ENCODE results near the gene SSBP4.
"Not testable (repeated sequence)": the region's sequence is repeated elsewhere in the genome, so short reads cannot be mapped to it uniquely, and the experiment has no call there.

Gene SSBP4

DNA sequence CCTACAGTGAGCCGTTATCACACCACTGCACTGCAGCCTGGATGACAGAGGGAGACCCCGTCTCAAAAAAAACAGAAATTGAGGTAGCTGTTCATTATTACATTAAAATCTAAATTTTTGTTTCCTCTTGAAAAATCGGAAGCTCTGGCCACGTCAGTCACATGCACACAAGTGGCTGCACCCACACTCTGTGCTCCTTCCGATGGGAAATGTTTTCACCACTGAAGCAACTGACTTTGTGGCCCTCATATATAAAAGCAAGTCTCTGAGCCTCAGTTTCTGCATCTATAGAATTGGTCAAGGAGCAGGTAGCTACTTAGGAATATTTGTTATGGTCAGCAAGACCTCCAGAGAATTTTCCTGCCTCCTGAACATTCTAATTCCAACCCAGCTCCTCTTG, 26.3 kb upstream of the SSBP4 start:
- in situ Hi-C loops (cut with HindIII; ENCODE audit: low sequenced_read_pairs), result no loop called here

DNA sequence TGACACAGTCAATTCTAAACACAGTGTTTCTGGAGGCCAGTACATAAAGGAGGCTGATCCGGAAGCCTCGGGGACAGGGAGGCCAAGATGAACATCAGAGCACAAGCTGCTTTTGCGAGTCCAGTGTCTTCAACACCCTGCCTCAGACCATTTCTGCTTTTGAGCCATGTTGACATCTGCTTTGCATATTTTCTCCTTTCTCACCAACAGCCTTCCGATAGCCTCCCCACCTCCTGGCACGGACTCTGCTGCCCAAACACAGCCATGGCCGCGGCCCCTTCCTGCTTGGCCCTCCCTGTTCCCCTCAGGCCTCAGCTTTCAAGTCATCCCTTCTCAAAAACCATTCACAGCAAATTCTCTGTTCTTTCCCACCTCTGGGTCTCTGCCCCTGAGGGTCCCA, 25.4 kb upstream of the SSBP4 start:
- in situ Hi-C loops (cut with HindIII; ENCODE audit: low sequenced_read_pairs), result no loop called here

DNA sequence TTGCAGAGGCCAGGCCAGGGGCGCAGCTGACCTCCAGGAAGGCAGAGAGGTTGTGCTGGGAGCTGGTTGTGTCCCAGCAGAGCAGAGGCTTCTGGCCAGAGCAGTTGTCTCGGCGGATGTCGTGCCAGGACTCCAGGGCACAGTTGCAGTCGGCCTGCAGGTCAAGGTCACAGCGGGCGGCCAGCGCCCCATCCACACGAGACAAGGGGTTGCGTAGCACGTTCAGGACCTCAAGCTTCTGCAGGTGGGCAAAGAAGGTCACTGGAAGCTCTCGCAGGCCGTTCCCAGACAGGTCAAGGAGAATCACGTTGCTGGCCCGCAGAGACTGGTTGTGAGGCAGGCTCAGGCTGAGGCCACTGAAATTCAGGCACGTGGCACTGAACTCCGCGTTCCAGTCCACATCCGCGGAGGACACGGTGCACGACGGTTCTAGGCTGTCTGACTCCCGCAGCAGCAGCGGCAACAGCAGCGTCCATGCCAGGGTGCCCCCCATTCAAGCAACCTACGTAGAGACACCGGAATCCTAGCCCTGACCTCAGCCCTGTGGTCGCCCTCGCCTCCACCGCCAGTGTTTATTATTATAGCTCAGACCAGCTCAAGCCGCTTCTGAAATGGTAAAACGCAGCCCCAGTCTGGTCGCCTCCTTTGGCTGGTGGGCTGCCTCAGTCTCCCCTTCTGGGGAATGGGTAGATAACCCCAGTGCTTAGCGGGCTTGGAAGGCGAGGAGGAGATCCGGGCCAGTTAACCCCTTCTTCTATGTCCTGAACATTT, 22.5 kb upstream of the SSBP4 start:
- in situ Hi-C loops (cut with HindIII; ENCODE audit: low sequenced_read_pairs), result no loop called here

DNA sequence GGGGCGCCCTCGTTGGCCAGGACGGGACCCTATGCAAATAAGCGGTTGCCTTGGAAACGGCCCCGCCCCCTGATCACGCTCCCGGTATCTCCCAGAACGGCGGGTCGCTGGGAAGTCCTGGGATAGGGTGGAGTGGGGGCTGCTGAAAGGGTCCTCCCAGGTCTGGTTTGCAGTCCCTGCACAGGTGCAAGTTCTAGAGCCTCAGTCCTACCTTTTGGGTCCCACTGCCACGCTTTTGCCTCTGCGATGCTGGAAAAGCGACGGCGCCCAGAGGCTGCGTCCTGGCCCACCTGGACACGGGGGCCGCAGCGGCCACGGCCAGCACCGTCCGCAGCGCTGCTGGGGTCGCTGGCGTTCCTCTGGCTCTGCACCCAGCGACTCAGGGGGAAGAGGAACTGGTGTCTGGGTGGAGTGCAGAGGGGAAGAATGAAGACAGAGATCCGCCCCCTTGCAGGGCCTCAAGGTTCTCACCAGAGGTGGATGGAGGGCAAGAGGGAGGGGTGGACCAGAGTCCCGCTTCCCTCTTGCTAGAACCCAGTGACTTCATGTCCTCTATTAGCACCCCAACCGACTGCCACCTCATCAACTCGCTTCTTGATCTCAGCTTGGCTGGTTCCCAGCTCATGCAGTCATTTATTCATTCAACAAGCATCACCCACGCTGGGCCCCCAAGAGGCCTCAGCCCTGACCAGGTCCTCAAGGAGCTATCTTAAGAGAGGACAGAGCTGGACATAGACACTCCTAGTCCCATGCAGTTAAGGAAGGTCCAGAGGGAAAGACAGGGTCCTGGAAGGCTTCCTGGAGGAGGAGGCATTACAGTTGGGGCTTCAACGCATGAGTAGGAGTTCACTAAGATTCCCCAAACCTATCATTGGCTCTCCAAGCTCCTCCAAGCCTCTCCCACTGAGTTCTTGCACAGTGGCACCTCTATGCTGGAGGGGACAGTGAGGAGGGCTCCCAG, 21.7 kb upstream of the SSBP4 start, which contains the start of gene LRRC25:
LRRC25 (minus strand) TSS at position 381 of the 961 bp plus-strand sequence. CDS start 659 bp downstream, outside the sequence.
- in situ Hi-C loops (cut with HindIII; ENCODE audit: low sequenced_read_pairs), result no loop called here

DNA sequence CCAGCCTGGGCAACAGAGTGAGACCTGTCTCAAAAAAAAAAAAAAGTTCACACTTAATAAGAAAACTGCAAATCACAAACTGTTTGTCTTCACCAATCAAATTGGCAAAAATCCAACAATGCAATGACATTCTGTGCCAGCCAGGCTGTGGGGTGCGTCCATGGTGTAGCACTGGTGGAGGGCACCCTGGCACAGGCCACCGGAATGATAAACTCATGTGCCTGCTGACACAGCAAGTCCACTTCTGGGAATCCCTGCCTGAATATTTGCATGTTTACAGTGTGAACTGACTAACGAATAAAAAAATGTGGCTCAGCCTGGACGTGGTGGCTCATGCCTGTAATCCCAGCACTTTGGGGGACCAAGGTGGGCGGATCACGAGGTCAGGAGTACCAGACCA, 20.2 kb upstream of the SSBP4 start:
- in situ Hi-C loops (cut with HindIII; ENCODE audit: low sequenced_read_pairs), result no loop called here

DNA sequence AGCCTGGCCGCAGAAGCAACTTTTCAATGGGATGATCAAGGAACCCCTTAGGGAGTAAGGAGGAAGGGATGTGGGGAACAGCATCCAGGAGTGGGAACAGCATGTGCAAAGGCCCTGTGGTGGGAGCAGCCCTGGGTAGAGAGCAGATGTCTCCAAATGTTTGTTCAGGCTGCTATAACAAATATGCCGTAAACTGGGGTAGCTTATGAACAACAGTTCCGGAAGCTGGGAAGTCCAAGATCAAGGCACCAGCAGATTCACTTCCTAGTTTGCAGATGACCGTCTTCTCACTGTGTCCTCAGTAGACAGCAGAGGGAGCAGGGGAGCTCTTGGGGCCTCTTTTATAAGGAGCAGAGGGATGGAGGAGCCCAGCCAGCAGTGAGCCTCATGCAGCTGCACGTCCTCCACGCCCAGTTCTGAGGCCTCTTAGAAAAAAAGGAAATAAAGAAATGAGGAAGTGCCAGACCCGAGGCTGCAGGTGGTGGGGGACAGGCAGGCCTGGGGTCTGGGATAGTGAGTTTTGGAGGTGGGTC, 17.6 kb upstream of the SSBP4 start:
- in situ Hi-C loops (cut with HindIII; ENCODE audit: low sequenced_read_pairs), result no loop called here

DNA sequence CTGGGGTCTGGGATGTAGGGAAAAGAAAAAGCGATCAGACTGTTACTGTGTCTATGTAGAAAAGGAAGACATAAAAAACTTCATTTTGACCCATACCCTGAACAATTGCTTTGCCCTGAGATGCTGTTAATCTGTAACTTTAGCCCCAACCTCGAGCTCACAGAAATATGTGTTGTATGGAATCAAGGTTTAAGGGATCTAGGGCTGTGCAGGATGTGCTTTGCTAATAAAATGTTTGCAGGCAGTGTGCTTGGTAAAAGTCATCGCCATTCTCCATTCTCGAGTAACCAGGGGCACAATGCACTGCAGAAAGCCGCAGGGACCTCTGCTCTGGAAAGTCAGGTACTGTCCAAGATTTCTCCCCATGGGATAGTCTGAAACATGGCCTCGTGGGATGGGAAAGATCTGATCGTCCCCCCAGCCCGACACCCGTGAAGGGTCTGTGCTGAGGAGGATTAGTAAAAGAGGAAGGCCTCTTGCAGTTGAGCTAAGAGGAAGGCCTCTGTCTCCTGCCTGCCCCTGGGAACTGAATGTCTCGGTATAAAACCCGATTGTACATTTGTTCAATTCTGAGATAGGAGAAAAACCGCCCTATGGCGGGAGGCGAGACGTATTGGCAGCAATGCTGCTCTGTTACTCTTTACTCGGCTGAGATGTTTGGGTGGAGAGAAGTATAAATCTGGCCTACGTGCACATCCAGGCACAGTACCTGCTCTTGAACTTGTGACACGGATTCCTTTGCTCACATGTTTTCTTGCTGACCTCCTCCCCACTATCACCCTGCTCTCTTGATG, 16.5 kb upstream of the SSBP4 start:
- in situ Hi-C loops (cut with HindIII; ENCODE audit: low sequenced_read_pairs), result not testable (repeated sequence)

DNA sequence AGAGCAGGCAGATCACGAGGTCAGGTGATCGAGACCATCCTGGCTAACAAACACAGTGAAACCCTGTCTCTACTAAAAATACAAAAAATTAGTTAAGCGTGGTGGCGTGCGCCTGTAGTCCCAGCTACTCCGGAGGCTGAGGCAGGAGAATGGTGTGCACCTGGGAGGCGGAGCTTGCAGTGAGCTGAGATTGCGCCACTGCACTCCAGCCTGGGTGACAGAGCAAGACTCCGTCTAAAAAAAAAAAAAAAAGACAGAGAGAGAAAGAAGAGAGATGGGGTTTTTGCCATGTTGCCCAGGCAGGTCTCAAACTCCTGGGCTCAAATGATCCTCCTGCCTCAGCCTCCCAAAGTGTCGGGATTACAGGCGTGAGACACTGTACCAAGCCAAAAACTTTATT, 13.4 kb upstream of the SSBP4 start:
- in situ Hi-C loops (cut with HindIII; ENCODE audit: low sequenced_read_pairs), result not testable (repeated sequence)

DNA sequence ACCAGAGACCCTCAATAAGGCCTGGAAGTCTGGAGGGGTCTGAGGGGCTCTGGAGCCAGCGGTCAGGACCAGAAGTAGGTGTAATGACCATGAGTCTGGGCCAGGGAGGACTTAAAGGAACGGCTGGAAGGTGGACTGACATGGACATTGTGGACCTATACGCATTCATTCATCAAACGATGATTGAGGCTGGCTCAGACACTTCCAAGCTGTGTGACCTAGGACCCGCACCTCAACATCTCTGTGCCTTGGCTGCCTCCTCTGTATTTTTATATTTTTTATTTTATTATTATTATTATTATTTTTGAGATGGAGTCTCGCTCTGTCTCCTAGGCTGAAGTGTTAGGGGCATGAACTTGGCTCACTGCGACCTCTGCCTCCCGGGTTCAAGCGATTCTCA, 12.4 kb upstream of the SSBP4 start:
- in situ Hi-C loops (cut with HindIII; ENCODE audit: low sequenced_read_pairs), result no loop called here

DNA sequence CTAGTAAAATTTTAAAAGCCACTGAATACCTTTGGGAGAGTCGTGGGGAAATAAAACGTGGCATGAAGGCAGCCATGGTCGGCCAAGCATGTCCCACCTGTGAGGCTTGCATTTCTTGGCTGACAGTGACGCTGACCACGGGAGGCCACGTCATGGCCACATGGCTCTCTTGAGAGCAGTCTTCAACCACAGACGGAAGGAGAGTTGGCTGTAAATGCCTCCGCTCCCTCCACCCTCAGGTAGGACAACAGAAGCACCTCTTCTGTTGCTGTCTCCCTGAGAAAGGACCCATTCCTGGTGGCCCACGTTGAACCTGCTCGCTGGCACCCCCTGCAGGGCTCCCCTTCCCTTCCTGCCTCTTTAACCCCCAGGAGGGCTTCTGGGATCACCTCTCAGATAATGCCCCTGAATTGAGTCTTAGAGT, 11.1 kb upstream of the SSBP4 start:
- in situ Hi-C loops (cut with HindIII; ENCODE audit: low sequenced_read_pairs), result no loop called here

DNA sequence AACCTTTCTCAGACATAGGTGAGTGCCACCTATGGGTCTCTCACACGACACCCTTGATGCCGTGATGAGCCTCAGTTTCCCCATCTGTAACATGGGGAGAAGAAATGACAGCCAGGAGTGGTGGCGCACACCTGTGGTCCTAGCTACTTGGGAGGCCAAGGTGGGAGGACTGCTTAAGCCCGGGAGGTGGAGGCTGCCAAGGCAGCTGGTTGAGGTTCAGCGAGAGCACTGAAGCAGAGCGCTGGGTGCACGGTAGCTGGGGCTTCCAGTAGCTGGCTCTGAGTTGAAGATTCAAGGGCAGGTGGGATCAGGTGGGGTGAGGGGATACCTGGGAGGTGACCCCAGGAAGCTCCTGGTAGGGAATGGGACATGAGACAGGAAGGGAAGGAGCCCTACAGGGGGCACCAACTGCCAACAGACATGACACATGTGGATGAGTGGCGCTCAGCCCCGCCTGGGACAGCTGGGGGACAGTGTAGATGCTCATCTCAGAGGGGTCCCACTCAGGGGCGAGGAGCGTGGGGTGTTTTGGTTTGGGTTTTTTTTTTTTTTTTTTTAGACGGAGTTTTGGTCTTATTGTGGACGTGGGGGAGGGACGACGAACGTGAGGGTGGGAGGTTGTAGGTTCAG, 6.5 kb upstream of the SSBP4 start:
- in situ Hi-C loops (cut with HindIII; ENCODE audit: low sequenced_read_pairs), result no loop called here

DNA sequence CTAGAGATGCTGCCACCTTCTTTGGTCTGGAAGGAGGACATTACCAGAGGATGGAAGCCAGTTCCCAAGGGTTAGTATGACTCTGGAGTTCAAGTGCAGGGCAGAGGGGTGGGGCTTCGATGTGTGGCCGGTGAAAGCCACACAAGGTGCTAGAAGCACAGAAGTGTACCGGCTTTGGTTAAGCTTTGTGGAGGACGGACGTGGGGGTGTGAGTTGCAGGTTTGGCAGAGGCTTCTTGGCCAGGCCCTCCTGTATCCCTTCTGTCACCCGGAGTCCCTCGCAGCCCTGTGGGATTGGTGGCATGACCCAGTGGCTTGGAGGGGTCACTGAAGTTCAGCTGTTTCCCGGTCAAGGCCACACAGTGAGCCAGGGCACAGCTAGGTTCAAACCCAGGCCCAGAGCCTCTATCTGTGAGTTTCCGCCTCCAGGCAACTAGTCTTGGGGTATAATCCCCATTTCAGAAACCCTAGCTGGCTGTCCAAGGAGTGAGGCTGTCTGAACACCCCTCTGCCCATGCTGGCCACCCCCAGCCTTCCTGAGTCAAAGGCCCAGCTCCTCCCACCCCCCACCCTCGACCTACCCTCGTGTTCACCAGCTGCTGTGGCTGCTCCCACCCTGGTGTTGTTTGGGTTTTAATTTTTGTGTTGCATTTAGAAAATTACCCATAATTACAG, 4.6 kb upstream of the SSBP4 start:
- in situ Hi-C loops (cut with HindIII; ENCODE audit: low sequenced_read_pairs), result no loop called here

DNA sequence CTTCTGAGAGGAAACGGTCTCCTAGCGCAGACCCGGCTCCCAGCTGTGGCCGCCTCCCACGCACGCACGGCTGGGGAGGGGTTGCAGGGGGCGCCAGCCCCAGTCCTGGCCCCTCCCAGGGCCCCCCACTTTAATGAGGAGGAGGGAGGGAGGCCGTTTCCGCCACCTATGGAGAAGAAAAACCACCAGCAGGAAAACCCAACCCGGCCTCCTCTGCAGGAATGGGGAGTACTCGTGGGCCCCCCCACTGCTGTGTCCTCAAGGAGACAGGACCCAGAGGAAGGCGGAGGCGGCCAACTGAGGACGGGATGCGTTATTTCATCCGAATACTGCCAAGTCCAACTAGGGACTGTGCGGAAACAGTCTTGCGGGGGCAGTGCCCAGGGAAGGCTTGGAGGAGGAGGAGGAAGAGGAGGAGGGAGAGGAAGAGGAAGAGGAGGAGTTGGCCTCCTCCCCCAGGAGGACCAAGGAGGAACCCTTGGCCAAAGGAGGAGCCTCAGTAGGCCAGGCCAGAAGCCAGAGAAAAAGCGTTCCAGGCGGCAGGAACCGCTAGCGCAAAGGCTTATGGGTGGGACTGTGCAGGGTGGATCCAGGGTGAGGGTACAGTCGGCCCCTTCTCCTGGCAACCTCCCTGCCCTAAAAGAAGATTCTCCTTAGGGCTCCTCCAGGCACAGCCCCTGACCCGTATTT, 3.9 kb upstream of the SSBP4 start:
- in situ Hi-C loops (cut with HindIII; ENCODE audit: low sequenced_read_pairs), result no loop called here

DNA sequence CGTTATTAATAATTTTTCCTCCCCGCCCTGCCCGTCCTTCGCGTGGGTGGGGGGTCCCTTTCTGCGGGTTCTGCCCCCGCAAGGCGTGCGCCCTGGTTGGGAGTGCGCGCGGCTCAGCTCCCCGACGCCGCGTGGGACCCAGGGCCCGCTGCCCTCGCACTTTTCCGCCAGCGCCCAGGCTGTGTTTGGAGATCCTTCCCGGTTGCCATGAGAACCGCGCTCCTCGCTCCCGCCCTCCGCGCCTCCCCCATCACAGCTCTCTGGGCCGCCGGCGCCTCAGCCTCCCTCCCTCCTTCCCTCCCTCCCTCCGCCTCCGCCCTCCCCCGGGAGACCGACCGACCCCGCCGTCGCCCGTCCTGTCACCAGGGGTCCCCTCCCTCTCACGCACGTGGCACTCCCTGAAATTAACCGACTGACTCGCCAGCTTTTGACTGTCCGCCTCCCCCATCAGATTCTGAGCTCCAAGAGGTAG, 2.4 kb upstream of the SSBP4 start:
- in situ Hi-C loops (cut with HindIII; ENCODE audit: low sequenced_read_pairs), result no loop called here

DNA sequence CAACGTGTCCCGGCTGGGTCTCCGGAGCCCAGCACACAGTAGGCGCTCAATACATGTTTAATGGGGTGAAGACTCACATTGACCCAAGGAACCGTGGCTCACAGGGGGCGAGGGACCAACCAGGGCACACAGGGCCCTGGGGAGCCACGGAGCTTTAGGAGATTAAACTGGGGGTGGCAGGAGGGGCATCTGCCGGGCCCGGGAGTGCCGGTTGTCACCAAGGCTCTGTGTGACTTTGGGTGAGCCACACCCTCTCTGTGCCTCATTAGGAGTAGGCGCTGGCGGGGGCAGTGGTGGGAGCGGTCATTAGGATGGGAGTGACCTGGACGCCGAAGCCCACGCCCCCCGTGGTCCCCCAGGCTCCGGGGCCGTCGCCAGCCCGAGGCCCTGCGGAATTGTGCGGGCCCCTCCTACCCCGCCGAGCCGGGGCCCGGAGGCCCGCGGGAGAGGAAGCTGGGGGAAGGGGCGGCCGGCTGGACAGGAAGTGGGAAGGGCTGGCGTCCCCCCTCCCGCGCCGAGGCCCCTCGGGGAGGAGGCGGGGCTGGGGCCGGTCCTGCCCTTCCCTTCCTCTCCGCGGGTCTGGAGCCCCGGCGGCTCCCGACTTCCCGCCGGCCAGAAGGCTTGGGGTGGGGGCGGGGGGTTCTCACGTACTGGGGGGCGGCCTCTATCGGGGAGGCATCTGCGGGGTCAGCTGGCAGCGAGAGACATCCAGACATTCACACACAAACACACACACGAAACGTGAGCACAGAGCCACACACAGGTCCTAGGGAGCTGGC, 1.8 kb upstream of the SSBP4 start:
- in situ Hi-C loops (cut with HindIII; ENCODE audit: low sequenced_read_pairs), result no loop called here

DNA sequence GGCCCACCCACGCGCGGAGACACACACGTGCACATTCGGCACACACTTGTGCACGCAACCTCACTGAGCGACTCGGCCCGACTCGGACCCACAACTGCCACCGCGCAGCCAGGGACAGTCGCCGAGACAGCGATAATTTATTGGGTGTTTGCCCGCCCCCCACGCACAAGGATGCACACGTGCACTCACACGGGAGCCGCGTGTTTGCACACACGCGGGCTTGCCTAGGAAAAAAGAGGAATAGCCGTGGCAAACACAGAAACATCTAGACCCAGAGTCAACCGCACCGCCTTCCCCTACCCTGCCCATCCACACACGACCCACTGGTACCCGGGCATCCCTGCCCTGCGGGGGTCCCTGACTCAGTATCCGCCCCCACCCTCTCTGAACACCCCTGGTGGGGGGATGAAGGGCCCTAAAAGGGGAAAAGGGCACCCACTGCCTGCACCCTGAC, 1.1 kb upstream of the SSBP4 start:
- in situ Hi-C loops (cut with HindIII; ENCODE audit: low sequenced_read_pairs), result no loop called here

DNA sequence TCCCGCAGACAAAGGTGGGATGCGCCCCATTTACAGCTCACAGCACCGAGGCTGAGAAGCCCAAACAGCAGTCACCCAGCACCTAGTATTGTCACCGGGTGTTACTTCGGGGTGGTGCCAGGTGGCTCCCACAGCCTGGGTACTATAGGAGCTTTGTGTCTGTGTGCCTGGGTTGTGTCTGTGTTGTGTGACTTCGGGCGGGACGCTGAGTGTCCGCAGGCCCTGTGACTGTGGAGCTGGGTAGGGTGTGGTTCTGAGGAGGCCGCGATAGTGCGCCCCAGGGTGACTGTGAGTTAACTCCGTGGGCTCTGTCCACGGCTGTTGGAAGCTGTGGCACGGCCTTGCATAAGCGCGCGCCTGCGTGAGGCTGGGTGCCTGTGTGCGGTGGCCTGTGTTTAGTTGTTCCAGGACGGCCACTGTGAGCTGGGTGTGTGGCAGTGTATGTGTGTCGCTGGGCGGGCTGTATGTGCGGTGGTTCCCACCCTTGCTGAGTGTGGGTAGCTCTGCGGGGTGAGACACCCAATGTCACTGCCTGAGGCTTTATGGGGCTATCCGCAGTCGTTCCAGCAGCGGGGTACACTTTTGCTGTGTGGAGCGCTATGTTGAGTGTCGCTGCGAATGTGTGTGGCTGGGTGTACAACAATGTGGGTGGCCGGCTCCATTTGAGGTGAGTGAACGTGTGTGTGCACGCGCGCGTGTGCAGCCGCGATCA, 559 bp upstream of the SSBP4 start:
- in situ Hi-C loops (cut with HindIII; ENCODE audit: low sequenced_read_pairs), result no loop called here
